ENCODE measurements around the gene ABCD1.
"Not testable (repeated sequence)": the region's sequence is repeated elsewhere in the genome, so short reads cannot be mapped to it uniquely, and the experiment has no call there.

Gene ABCD1

GRCh38 chrX:153694687-153695270, 29.9 kb upstream of the ABCD1 start:
- DNase-seq: no peak

- DNase-seq: no peak
Measured at GRCh38 chrX:153696100-153696499, 28.6 kb upstream of the ABCD1 start.

GRCh38 chrX:153696538-153696937, 28.1 kb upstream of the ABCD1 start:
- DNase-seq: not testable (repeated sequence)

GRCh38 chrX:153696986-153697722, 27.5 kb upstream of the ABCD1 start:
- not testable (repeated sequence) for DNase-seq

- DNase-seq: no peak
Measured at GRCh38 chrX:153697924-153698865, 26.5 kb upstream of the ABCD1 start.

GRCh38 chrX:153699210-153699783, 25.4 kb upstream of the ABCD1 start:
- DNase-seq: not testable (repeated sequence)

GRCh38 chrX:153699784-153700371, 24.8 kb upstream of the ABCD1 start:
- DNase-seq: not testable (repeated sequence)

- DNase-seq: no peak
Measured at GRCh38 chrX:153700376-153700945, 24.2 kb upstream of the ABCD1 start.

- no peak for DNase-seq
Measured at GRCh38 chrX:153700967-153701366, 23.7 kb upstream of the ABCD1 start.

- DNase-seq: no peak
Measured at GRCh38 chrX:153701706-153702105, 22.9 kb upstream of the ABCD1 start.

GRCh38 chrX:153702336-153703035, 22.2 kb upstream of the ABCD1 start:
- no peak for DNase-seq

- no peak for DNase-seq
Measured at GRCh38 chrX:153703036-153703370, 21.7 kb upstream of the ABCD1 start.

GRCh38 chrX:153704021-153704526, 20.6 kb upstream of the ABCD1 start:
- DNase-seq: no peak

GRCh38 chrX:153704631-153705402, 19.8 kb upstream of the ABCD1 start:
- DNase-seq: not testable (repeated sequence)

GRCh38 chrX:153705403-153706060, 19.1 kb upstream of the ABCD1 start:
- DNase-seq: not testable (repeated sequence)

- no peak for DNase-seq
Measured at GRCh38 chrX:153706799-153707198, 17.9 kb upstream of the ABCD1 start.

- no peak for DNase-seq
Measured at GRCh38 chrX:153707406-153707805, 17.2 kb upstream of the ABCD1 start.

GRCh38 chrX:153708415-153708814, 16.2 kb upstream of the ABCD1 start:
- DNase-seq: peak in 1 of 2 experiments; percentile 4

- DNase-seq: no peak
Measured at GRCh38 chrX:153709726-153710674, 14.7 kb upstream of the ABCD1 start.

Measured in SHP77 (cell line).